Keratinocyte (primary cell): ENCODE measurements around the gene TKT. TPM values are rescaled to one million over a fixed set of nuclear protein-coding genes. Genes with fewer than 3 reads are reported as not detected.

Source experiments
- DNase-seq: peaks from one replicate; pipeline ENCODE4 v3.0.0-alpha.2; 2011; ENCODE audit warnings: low read depth, missing footprints, low spot score
- FAIRE-seq: peaks from 2 replicates; lab custom pipeline; 2011; peaks lifted over from hg19 to GRCh38; lab: Jason Lieb, UNC
- H2AFZ ChIP-seq: 2 replicates; pipeline ENCODE4 v1.6.0; 2012; ENCODE audit warnings: low read length, control low read depth, inconsistent platforms; ENCODE audit not compliant: control insufficient read depth
- H3K27ac ChIP-seq: 2 replicates; pipeline ENCODE4 v1.5.1; 2011; ENCODE audit warnings: low read length; ENCODE audit not compliant: control insufficient read depth, insufficient read depth
- H3K27me3 ChIP-seq: 3 replicates; pipeline ENCODE4 v1.6.0; 2011; ENCODE audit warnings: low read length; ENCODE audit not compliant: control insufficient read depth, insufficient read depth; ENCODE audit errors: extremely low read depth
- H3K36me3 ChIP-seq, 2 experiments: 2 replicates in 1 of 2; 3 replicates in 1 of 2; pipeline ENCODE4 v1.5.1; 2011; ENCODE audit warnings: low read length in 2 of 2, mild to moderate bottlenecking in 1 of 2; ENCODE audit not compliant: control insufficient read depth in 2 of 2, insufficient read depth in 2 of 2; ENCODE audit errors: extremely low read depth in 1 of 2
- H3K4me1 ChIP-seq: 3 replicates; pipeline ENCODE4 v1.5.1; 2011; ENCODE audit warnings: low read length; ENCODE audit not compliant: control insufficient read depth, insufficient read depth; ENCODE audit errors: extremely low read depth
- H3K4me2 ChIP-seq: 3 replicates; pipeline ENCODE4 v1.6.0; 2011; ENCODE audit warnings: low read depth, low read length; ENCODE audit not compliant: control insufficient read depth, insufficient read depth; ENCODE audit errors: extremely low read depth
- H3K4me3 ChIP-seq, 3 experiments: fragments of 200-600 bp in 1 of 3; sonication (generic) in 1 of 3; 2 replicates in 2 of 3; 3 replicates in 1 of 3; pipeline ENCODE4 v1.5.1; 2011 to 2016; ENCODE audit warnings: low read length in 3 of 3, mild to moderate bottlenecking in 3 of 3, control low read depth in 2 of 3, inconsistent platforms in 1 of 3, low read depth in 1 of 3, mixed read lengths in 1 of 3, mixed run types in 1 of 3, moderate library complexity in 1 of 3; ENCODE audit not compliant: control insufficient read depth in 2 of 3, insufficient read depth in 2 of 3; ENCODE audit errors: extremely low read depth in 1 of 3
- H3K79me2 ChIP-seq: 2 replicates; pipeline ENCODE4 v1.6.0; 2012; ENCODE audit warnings: low read length; ENCODE audit not compliant: control insufficient read depth, insufficient read depth
- H3K9ac ChIP-seq: 3 replicates; pipeline ENCODE4 v1.6.0; 2011; ENCODE audit warnings: low read length; ENCODE audit not compliant: control insufficient read depth, insufficient read depth; ENCODE audit errors: extremely low read depth
- H3K9me1 ChIP-seq: 3 replicates; pipeline ENCODE4 v1.6.0; 2011; ENCODE audit warnings: low read length; ENCODE audit not compliant: control insufficient read depth, insufficient read depth; ENCODE audit errors: extremely low read depth
- H3K9me3 ChIP-seq: 2 replicates; pipeline ENCODE4 v1.5.1; 2012; ENCODE audit warnings: low read depth, low read length; ENCODE audit not compliant: control insufficient read depth
- H4K20me1 ChIP-seq: 3 replicates; pipeline ENCODE4 v1.6.0; 2011; ENCODE audit warnings: low read length; ENCODE audit not compliant: control insufficient read depth, insufficient read depth; ENCODE audit errors: extremely low read depth
- EZH2 ChIP-seq: IDR thresholded peaks from one replicate; pipeline ENCODE4 v1.6.1; 2012; ENCODE audit warnings: inconsistent platforms, mild to moderate bottlenecking, low read length, moderate library complexity
- dilution Hi-C: fragments of 300-500 bp; cut with MboI; formaldehyde crosslinking; loops from one replicate; pipeline ENCODE4 v1.7.0; 2020; ENCODE audit warnings: low sequenced_read_pairs; ENCODE audit not compliant: extremely low pct_ligation_motif_present
- polyA plus RNA-seq, 5 experiments: library from polyadenylated mRNA; depleted of rRNA in 3 of 5; stranded (reverse) in 3 of 5; stranded (forward) in 1 of 5; unstranded in 1 of 5; fragments of >200 nt; gene quantifications; 1 replicate in 1 of 5; 2 replicates in 3 of 5; 3 replicates in 1 of 5; pipeline versions ENCODE4 v1.2.1 to v1.2.3, GENCODE V29; 2011 to 2012; ENCODE audit warnings: missing spikeins in 2 of 5, low read depth in 1 of 5, low replicate concordance in 1 of 5
- TF ChIP-seq, protein P1 (sequence below), 3 experiments: IDR thresholded peaks in 1 of 3; conservative IDR thresholded peaks in 1 of 3; optimal IDR thresholded peaks in 1 of 3; 2 replicates in 2 of 3; 3 replicates in 1 of 3; pipeline versions ENCODE3 to v1.5.1; 2011; ENCODE audit warnings: low read length in 3 of 3, mild to moderate bottlenecking in 3 of 3, moderate library complexity in 2 of 3, control low read depth in 1 of 3, inconsistent platforms in 1 of 3; ENCODE audit not compliant: insufficient read depth in 2 of 3; ENCODE audit errors: extremely low read depth in 1 of 3

TKT gene
- polyA plus RNA-seq, 1 donor (not counting 4 experiments of a cell fraction or from before 2014, with no cell fraction given) = 266 TPM

DNA sequence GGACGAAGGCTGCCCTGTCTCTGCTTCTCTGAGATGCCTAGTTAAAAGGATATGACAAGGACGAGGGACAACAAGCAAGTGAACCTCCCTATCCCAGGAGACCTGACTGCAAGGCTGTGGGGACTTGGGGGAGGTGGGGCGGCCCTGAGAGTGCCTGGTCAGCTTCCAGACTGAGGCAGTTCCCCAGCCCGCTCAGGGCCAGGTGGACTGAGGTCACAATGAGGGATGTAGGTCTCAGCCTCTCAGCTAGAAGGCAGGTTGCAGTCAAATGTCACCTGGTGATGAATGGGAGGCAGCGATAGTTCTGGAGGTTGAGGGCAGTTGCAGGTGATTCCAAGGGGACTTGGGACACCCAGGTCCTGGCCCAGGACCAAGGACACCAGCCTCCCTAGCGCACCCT, 30.6 kb downstream of the TKT start:
- H3K4me3 ChIP-seq = no peak overlapping the region
- FAIRE-seq = no peak
- H2AFZ ChIP-seq = no peak overlapping the region
- TF ChIP-seq EZH2 = no peak
- TF ChIP-seq, protein P1, sequence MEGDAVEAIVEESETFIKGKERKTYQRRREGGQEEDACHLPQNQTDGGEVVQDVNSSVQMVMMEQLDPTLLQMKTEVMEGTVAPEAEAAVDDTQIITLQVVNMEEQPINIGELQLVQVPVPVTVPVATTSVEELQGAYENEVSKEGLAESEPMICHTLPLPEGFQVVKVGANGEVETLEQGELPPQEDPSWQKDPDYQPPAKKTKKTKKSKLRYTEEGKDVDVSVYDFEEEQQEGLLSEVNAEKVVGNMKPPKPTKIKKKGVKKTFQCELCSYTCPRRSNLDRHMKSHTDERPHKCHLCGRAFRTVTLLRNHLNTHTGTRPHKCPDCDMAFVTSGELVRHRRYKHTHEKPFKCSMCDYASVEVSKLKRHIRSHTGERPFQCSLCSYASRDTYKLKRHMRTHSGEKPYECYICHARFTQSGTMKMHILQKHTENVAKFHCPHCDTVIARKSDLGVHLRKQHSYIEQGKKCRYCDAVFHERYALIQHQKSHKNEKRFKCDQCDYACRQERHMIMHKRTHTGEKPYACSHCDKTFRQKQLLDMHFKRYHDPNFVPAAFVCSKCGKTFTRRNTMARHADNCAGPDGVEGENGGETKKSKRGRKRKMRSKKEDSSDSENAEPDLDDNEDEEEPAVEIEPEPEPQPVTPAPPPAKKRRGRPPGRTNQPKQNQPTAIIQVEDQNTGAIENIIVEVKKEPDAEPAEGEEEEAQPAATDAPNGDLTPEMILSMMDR (optimal IDR thresholded peaks at IDR 0.05 in 1 of 3, IDR thresholded peaks at IDR 0.05 in 1 of 3, conservative IDR thresholded peaks at IDR 0.05 in 1 of 3; ENCODE audit: extremely low read depth in 1 of 3, insufficient read depth in 2 of 3, low read length in 3 of 3) = no peak
- no peaks in the 10 kb centered on the region for H3K27me3 ChIP-seq
- H3K79me2 ChIP-seq = no peaks in the 10 kb centered on the region
- H3K4me2 ChIP-seq = no peak overlapping the region
- no peaks in the 10 kb centered on the region for H3K9me1 ChIP-seq
- no peak overlapping the region for H3K9ac ChIP-seq
- H3K9me3 ChIP-seq = no peaks in the 10 kb centered on the region
- H3K27ac ChIP-seq = no peak overlapping the region
- dilution Hi-C loops = no loop called here
- no peaks in the 10 kb centered on the region for H3K4me1 ChIP-seq
- H4K20me1 ChIP-seq = peaks cover 4% of the 10 kb centered on the region
- no peak for DNase-seq
- H3K36me3 ChIP-seq = peaks cover 53 to 70% of the 10 kb centered on the region in 2 experiments

DNA sequence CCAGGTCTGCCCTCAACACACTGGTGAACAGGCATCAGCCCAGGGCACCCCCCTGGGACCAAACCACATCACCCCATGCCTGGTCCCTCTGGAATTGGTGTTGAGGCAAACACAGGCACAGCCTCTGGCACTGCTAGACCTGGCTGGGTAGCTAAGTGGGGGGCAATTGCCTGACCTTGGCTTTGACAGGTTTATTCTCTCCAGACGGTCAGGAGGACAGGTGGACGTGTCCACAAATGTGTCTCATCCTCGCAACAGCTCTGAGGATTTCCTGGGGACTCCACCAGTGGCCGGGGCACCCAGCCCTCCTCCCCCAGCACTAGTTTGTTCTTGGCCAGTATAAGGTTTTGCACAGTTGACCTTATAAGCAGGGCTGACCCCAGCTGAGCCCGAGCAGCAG, 31.3 kb downstream of the TKT start:
- H3K27ac ChIP-seq = no peak overlapping the region

More for the DNA sequence above, 31.3 kb downstream of the TKT start:
- Histone ChIP-seq H3K4me3 (no peak overlapping the region), H3K9ac (no peak overlapping the region), H4K20me1 (peaks cover 5% of the 10 kb centered on the region), H2AFZ (no peak overlapping the region), H3K9me1 (no peaks in the 10 kb centered on the region), H3K36me3 (peaks cover 48 to 65% of the 10 kb centered on the region in 2 experiments), H3K4me1 (no peaks in the 10 kb centered on the region), H3K79me2 (no peaks in the 10 kb centered on the region), H3K27me3 (no peaks in the 10 kb centered on the region), H3K9me3 (no peaks in the 10 kb centered on the region), H3K4me2 (no peak overlapping the region)
- TF ChIP-seq, protein P1 (optimal IDR thresholded peaks at IDR 0.05 in 1 of 3, IDR thresholded peaks at IDR 0.05 in 1 of 3, conservative IDR thresholded peaks at IDR 0.05 in 1 of 3; ENCODE audit: extremely low read depth in 1 of 3, insufficient read depth in 2 of 3, low read length in 3 of 3) = no peak
- no peak for TF ChIP-seq EZH2
- dilution Hi-C loops = no loop called here
- DNase-seq (no peak), FAIRE-seq (no peak)
